ENCODE results near the gene EIF4G1. TPM values are rescaled to one million over a fixed set of nuclear protein-coding genes. Genes with fewer than 3 reads are reported as not detected.
A peak's percentile ranks its signal among the peaks of the same experiment; 100 is the strongest.

EIF4G1 gene
- total RNA-seq, 1 experiment from 2014 or later: 532 TPM

- peaks cover 2% of the 10 kb centered on the region for H4K20me1 ChIP-seq (ENCODE audit: control insufficient read depth, insufficient read depth, insufficient read length)
- Mint-ChIP-seq H3K27me3 (ENCODE audit: low read depth) (peaks cover 84% of the 10 kb centered on the region), H3K36me3 (ENCODE audit: insufficient read depth in 1 of 3, low read depth in 3 of 3) (no peaks in the 10 kb centered on the region), H3K9me3 (peaks cover 0 to 3% of the 10 kb centered on the region in 2 experiments; a peak in 2 of 5 replicates), H3K4me1 (peaks cover 38 to 39% of the 10 kb centered on the region in 2 experiments), H3K4me3 (peak overlapping the region; percentile 66 to 83), H3K27ac (no peak overlapping the region; a peak in 1 of 7 replicates)
- H3K27ac ChIP-seq (ENCODE audit: insufficient read length, low read depth, low read length): no peak overlapping the region
- no peak overlapping the region for H4K5ac ChIP-seq (ENCODE audit: insufficient read length, low read depth, low read length)
- no peak overlapping the region for H2BK120ac ChIP-seq (ENCODE audit: low read depth, low read length, poor library complexity, severe bottlenecking)
- H3K4me1 ChIP-seq (ENCODE audit: insufficient read depth, low read length): peaks cover 9% of the 10 kb centered on the region; the same call in 1 of the 2 replicates
- H3K23me2 ChIP-seq (ENCODE audit: insufficient read length, low read depth, low read length, poor library complexity, severe bottlenecking): peaks cover 9% of the 10 kb centered on the region
- no peaks in the 10 kb centered on the region for H3K79me1 ChIP-seq (ENCODE audit: insufficient read depth, low read depth, low read length, poor library complexity, severe bottlenecking)
- H3K27me3 ChIP-seq (ENCODE audit: insufficient read depth, low read length): peaks cover 33% of the 10 kb centered on the region
- no peak overlapping the region for H2AFZ ChIP-seq (ENCODE audit: low read length)
- no peak overlapping the region for H2AK5ac ChIP-seq (ENCODE audit: insufficient read length, low read length)
- H3K4ac ChIP-seq (ENCODE audit: low read depth, low read length): no peak overlapping the region
- H2BK5ac ChIP-seq (ENCODE audit: insufficient read length, low read length): no peak overlapping the region
- no peaks in the 10 kb centered on the region for H3K9me3 ChIP-seq (ENCODE audit: control insufficient read depth, low read depth, low read length)
- H3K56ac ChIP-seq (ENCODE audit: insufficient read length, low read depth, low read length): no peak overlapping the region
- no peak overlapping the region for H2BK12ac ChIP-seq (ENCODE audit: insufficient read length, low read depth, low read length)
- no CpG with 5 or more reads among the region's 10 CpGs for WGBS (ENCODE audit: extremely low coverage, insufficient read length, low lambda C conversion rate)
- H4K8ac ChIP-seq (replicated peaks; ENCODE audit: insufficient read length, low read depth, low read length): no peak overlapping the region
- H3K9ac ChIP-seq (ENCODE audit: extremely low read depth, insufficient read length, low read length): no peak overlapping the region
- peak overlapping the region; percentile 20 for H3K4me2 ChIP-seq (ENCODE audit: insufficient read depth, insufficient read length, low read length)
- no peak overlapping the region for H3K23ac ChIP-seq (ENCODE audit: insufficient read length, low read depth, low read length)
- no peak for DNase-seq
- H3T11ph ChIP-seq (ENCODE audit: low read length): no peak overlapping the region
- H3K18ac ChIP-seq (ENCODE audit: insufficient read length, low read depth, low read length): no peak overlapping the region
- H2BK15ac ChIP-seq (ENCODE audit: low read depth, low read length): no peak overlapping the region
- no peak overlapping the region for H3K14ac ChIP-seq (ENCODE audit: insufficient read depth, low read length)
- no peaks in the 10 kb centered on the region for H3K79me2 ChIP-seq (ENCODE audit: insufficient read depth, low read length)
- H4K91ac ChIP-seq (ENCODE audit: insufficient read length, low read depth, low read length): no peak overlapping the region
- TF ChIP-seq CTCF (conservative IDR thresholded peaks at IDR 0.05): no peak
- no peak overlapping the region for H2BK20ac ChIP-seq (ENCODE audit: low read depth, low read length, poor library complexity, severe bottlenecking)
These were observed 64.4 kb downstream of the EIF4G1 start for GRCh38 chr3:184378651-184379357.
